GM06990 (cell line): ENCODE results near the gene PDE3B.
"Not testable (repeated sequence)": the region's sequence is repeated elsewhere in the genome, so short reads cannot be mapped to it uniquely, and the experiment has no call there.

Experiments
- DNase-seq: peaks from one replicate; pipeline ENCODE4 v3.0.0-alpha.2; 2011; ENCODE audit not compliant: insufficient read length; ENCODE audit errors: extremely low read depth
- H3K27me3 ChIP-seq: replicated peaks from 2 replicates; pipeline ENCODE4 v1.6.0; 2011; ENCODE audit warnings: low read length; ENCODE audit not compliant: control insufficient read depth, insufficient read depth
- H3K36me3 ChIP-seq: 2 replicates; pipeline ENCODE4 v1.5.1; 2011; ENCODE audit warnings: low read length; ENCODE audit not compliant: control insufficient read depth, insufficient read depth
- H3K4me3 ChIP-seq: replicated peaks from 2 replicates; pipeline ENCODE4 v1.5.1; 2011; ENCODE audit warnings: low read depth, mild to moderate bottlenecking, control low read depth, low read length
- CTCF ChIP-seq: IDR thresholded peaks from 2 replicates; pipeline ENCODE4 v1.5.1; 2011; ENCODE audit warnings: low read length, control low read depth, mild to moderate bottlenecking, inconsistent platforms; ENCODE audit not compliant: insufficient read depth, poor library complexity, severe bottlenecking

The PDE3B gene

GRCh38 chr11:14727215-14727614 is 83.6 kb downstream of the PDE3B start:
- TF ChIP-seq CTCF, result no peak
- no peak overlapping the region for H3K4me3 ChIP-seq
- no peak for DNase-seq
- no peaks in the 10 kb centered on the region for H3K27me3 ChIP-seq
- H3K36me3 ChIP-seq, result no peaks in the 10 kb centered on the region

DNA sequence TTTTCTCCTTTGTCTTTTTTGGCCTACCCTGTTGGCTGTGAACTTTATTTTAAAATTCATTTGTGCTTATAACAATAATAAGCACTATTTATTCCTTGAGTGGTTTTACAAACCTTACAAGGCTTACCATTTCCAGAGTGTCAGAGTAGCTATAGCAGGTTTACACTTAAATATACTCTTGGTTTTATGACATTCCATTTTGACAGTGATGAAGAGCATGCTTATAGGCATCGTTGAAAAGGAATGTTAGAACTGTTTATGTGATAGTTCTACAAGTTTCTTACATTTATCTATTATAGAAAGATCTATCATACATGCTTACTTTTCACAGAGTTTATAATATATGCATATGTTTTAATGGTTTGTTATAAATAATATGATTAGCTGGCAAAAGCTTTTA is 84.1 kb downstream of the PDE3B start:
- TF ChIP-seq CTCF, result no peak
- H3K27me3 ChIP-seq, result no peaks in the 10 kb centered on the region
- H3K36me3 ChIP-seq, result no peaks in the 10 kb centered on the region
- DNase-seq, result no peak
- no peak overlapping the region for H3K4me3 ChIP-seq

- H3K36me3 ChIP-seq, H3K4me3 ChIP-seq, H3K27me3 ChIP-seq, DNase-seq: not testable (repeated sequence)
Measured at GRCh38 chr11:14740539-14740938, 96.9 kb downstream of the PDE3B start.

DNA sequence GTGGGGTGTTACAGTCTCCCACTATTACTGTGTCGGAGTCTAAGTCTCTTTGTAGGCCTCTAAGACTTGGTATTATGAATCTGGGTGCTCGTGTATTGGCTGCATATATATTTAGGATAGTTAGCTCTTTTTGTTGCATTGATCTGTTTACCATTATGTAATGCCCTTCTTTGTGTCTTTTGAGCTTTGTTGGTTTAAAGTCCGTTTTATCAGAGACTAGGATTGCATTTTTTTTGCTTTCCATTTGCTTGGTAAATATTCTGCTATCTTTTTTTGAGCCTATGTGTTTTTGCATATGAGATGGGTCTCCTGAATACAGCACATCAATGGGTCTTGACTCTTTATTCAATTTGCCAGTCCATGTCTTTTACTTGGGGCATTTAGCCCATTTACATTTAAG is 97.6 kb downstream of the PDE3B start:
- Histone ChIP-seq H3K4me3 (no peak overlapping the region), H3K36me3 (no peaks in the 10 kb centered on the region), H3K27me3 (no peaks in the 10 kb centered on the region)
- DNase-seq, result no peak
- TF ChIP-seq CTCF, result no peak

GRCh38 chr11:14742849-14743559 is 99.4 kb downstream of the PDE3B start:
- Histone ChIP-seq H3K4me3 (no peak overlapping the region), H3K36me3 (no peaks in the 10 kb centered on the region), H3K27me3 (no peaks in the 10 kb centered on the region)
- TF ChIP-seq CTCF, result no peak
- no peak for DNase-seq

DNA sequence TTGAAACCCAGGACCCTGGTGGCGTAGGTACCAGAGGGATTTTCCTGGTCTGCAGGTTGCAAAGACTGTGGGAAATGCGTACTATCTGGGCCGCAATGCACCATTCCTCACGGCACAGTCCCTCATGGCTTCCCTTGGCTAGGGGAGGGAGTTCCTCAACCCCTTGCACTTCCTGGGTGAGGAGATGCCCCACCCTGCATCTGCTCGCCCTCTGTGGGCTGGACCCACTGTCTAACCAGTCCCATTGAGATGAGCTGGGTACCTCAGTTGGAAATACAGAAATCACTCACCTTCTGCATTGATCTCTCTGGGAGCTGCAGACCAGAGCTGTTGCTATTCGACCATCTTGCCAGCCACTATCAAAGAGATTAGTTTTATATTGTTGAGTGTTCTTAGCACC is 100.1 kb downstream of the PDE3B start:
- DNase-seq, H3K36me3 ChIP-seq: not testable (repeated sequence)

DNA sequence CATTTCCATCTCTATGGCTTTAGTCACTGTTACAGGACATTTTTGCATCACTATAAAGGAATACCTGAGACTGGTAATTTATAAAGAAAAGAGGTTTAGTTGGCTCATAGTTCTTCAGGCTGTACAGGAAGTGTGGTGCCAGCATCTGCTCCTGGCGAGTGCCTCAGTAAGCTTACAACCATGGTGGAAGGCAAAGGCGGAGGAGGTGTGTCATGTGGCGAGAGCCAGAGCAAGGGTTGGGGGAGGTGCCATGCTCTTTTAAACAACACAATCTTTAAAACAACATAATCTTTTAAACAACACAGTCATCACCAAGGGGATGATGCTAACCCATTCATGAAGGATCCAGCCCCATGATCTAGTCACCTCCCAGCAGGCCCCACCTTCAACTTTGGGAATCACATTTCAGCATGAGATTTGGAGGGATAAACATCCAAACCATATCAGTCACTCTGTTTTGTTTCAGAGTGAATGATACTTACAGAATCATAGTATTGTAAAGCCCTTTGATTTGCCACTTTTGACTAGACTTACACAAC is 103.3 kb downstream of the PDE3B start:
- H3K36me3 ChIP-seq, result no peaks in the 10 kb centered on the region
- no peak for DNase-seq
- H3K4me3 ChIP-seq, result no peak overlapping the region
- TF ChIP-seq CTCF, result no peak
- no peaks in the 10 kb centered on the region for H3K27me3 ChIP-seq

More for the DNA sequence above, 100.1 kb downstream of the PDE3B start:
- not testable (repeated sequence) for H3K27me3 ChIP-seq, H3K4me3 ChIP-seq
